ENCODE data around the gene AHCYL2.

- TF ChIP-seq POLR2A (IDR thresholded peaks at IDR 0.05) (no peak), CTCF (IDR thresholded peaks at IDR 0.05) (no peak)
Observed at GRCh38 chr7:129373651-129374428, 149.0 kb downstream of the AHCYL2 start.
